GM12892 (cell line): Measurements from ENCODE around the gene MYO7B.

Experiments
- POLR2AphosphoS5 ChIP-seq: IDR thresholded peaks from 2 replicates; pipeline ENCODE4 v1.6.1; 2011; ENCODE audit warnings: low read depth, low read length, control low read depth
- TAF1 ChIP-seq: IDR thresholded peaks from 2 replicates; pipeline ENCODE4 v1.6.1; 2011; ENCODE audit warnings: low read depth, mild to moderate bottlenecking, control low read depth, low read length, borderline replicate concordance

DNA sequence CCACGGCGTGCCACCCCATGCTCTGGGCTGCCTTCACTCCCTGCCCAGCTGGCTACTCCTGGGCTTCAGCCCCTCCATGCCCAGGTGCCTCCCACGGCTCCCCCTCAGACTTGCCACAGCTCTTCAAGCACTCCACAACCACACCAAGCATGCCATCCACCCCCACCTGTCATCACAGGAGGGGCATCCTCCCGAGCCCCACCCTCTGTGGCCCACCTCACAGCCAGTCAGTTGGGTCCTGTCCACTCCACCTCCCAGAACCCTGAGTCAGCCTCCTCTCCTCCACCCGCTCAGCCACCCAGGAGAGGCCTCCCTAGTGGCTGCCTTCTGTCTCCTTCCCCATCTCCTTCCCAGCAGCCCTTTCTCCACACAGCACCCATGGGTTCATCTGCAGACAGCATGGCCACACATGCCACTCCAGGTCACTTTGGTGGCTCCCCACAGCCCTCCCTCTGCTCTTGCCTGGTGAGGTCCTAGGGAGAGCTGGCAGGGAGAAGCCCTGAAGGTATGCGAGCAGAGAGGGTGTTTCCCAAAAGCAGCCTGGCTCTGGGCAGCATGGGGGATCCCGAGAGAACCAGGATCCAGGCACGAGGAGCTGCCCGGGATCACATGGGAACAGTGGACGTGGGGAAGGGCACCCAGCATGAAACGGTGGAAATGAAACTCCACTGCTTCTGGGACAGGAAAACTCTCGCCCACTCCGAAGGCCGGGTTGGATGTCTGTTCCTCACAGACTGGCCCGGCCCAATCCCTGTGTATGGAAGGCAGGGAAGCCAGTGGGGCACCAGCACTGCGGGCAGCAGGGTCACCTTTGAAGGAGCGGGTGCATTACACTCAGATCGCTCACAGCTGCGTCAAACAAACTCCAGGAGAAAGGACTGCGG lies 137.1 kb downstream of the MYO7B start:
- TF ChIP-seq POLR2AphosphoS5 (no peak), TAF1 (no peak)
